Adipocyte (in vitro differentiated cells): ENCODE measurements around the gene HAGH.

Experiments used
- DNase-seq: peaks from one replicate; pipeline ENCODE4 v3.0.0-alpha.2; 2015; ENCODE audit warnings: low read depth
- H3K27me3 ChIP-seq: replicated peaks from 2 replicates; pipeline ENCODE4 v1.7.0; 2013; ENCODE audit warnings: mild to moderate bottlenecking, low read length, moderate library complexity; ENCODE audit not compliant: control insufficient read depth, insufficient read depth
- H3K36me3 ChIP-seq: 2 replicates; pipeline ENCODE4 v1.7.0; 2013; ENCODE audit warnings: low read length, mild to moderate bottlenecking, moderate library complexity; ENCODE audit not compliant: control insufficient read depth, insufficient read depth, severe bottlenecking
- H3K4me1 ChIP-seq: 2 replicates; pipeline ENCODE4 v1.7.0; 2013; ENCODE audit warnings: mild to moderate bottlenecking, low read length, moderate library complexity; ENCODE audit not compliant: control insufficient read depth, insufficient read depth
- H3K4me3 ChIP-seq: 2 replicates; pipeline ENCODE4 v1.7.0; 2013; ENCODE audit warnings: mild to moderate bottlenecking, low read length, moderate library complexity
- H3K9ac ChIP-seq: 2 replicates; pipeline ENCODE4 v1.7.0; 2013; ENCODE audit warnings: mild to moderate bottlenecking, low read length, moderate library complexity
- H3K9me3 ChIP-seq: 2 replicates; pipeline ENCODE4 v1.7.0; 2013; ENCODE audit warnings: mild to moderate bottlenecking, low read length, moderate library complexity; ENCODE audit not compliant: control insufficient read depth

Gene HAGH

DNA sequence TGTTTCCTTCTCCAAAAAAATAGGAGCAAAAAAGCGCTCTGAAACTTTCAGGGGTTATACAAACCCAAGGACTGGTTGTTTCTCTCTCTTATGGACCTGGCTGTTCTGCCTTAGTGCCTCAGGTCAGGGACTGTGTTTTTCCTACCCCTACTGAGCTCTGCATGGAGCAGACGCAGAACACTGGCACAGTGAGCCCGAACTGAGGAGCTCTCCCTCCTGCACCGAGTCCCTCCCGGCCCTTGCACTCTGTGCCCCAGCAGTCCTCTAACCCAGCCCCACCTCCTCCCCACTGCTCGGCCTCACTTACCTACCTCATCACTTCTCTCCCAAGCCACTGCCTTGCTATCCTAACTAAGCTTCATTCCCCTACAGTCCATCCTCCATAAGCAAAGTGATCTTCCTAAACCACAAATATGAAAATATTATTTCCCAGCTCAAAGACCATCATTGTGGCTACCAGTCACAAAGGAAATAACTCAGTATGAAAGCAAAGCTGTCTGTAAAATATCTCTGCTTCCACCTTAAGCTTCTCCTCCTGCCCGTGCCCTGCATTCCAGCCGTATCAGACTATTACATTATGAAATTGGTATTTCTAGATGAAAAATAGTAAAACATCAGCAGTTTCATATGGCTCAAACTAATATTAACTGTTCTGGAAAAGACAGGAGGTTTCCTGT is 31.7 kb upstream of the HAGH start:
- Histone ChIP-seq H3K9ac (no peak overlapping the region), H3K27me3 (peaks cover 73% of the 10 kb centered on the region), H3K4me1 (no peaks in the 10 kb centered on the region), H3K4me3 (no peak overlapping the region), H3K9me3 (no peaks in the 10 kb centered on the region), H3K36me3 (no peaks in the 10 kb centered on the region)
- no peak for DNase-seq

DNA sequence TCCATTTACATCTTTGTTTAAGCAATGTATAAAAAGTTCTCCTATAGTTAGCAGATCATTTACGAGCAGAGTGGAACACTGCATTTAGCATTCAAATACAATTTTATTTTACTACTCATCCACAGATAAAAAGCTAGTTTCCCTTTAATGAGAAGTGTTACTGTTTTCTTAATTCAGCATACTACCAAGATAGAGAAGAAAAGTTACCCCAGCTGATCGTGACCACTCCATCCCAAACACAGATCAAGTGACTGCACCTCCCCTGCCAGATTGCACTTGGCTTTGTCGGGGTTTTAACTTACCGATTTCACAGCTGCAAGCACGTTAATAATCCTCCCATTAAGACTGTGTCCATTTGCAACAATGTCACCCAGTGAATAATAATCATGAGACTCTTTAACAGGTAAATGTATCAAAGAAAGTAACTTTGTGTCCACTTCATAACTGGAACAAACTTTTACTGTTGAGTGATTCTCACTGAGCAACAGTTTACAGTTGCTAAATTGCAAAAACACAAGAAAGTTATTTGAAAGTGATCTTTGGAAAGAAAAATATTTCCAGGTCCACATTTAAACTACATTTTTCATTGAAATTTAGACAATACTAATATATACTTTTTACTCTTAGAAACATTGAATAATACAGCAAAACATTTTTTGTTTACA is 30.9 kb upstream of the HAGH start:
- no peak for DNase-seq
- Histone ChIP-seq H3K36me3 (no peaks in the 10 kb centered on the region), H3K4me1 (no peaks in the 10 kb centered on the region), H3K9me3 (no peaks in the 10 kb centered on the region), H3K4me3 (no peak overlapping the region), H3K9ac (no peak overlapping the region), H3K27me3 (peaks cover 70% of the 10 kb centered on the region)

DNA sequence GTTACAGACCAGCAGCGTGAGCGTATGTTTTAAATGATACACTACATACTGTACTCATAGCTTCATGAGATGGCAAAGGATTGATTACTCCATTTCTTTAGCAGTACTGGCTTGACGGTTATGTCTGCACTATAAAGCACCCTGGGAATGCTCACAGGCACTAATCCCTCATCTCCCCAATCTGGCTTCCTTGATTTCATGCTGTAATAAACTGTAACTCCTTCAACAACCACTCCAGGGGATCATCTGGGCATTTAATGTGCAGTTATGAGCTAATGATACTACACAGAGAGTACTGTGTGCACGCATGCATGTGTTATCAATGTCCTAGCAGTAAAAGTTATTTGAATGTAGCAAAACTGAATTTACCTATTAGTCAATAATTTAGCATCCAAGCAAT is 25.2 kb upstream of the HAGH start:
- H3K27me3 ChIP-seq: peaks cover 39% of the 10 kb centered on the region
- no peaks in the 10 kb centered on the region for H3K4me1 ChIP-seq
- no peak for DNase-seq
- no peaks in the 10 kb centered on the region for H3K9me3 ChIP-seq
- H3K4me3 ChIP-seq: no peak overlapping the region
- H3K36me3 ChIP-seq: no peaks in the 10 kb centered on the region
- H3K9ac ChIP-seq: no peak overlapping the region

DNA sequence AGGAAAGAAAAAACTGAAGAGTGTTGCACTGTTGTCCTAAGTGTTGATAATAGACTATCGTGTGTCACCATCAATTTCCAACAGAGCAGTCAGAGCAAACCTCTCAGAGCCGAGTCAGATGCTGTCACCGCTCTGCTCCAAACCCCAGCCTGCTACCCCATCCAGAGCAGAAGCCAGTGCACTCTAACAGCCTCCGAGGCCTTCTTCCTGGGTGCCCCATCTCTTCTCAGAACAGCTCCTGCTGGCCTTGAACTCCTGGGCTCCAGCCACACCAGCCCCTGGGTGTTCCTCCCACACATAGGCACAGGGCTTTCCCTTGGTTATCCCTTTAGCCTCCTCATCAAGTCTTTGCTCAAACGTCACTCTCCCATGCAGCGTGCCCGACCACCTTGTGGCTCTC is 24.4 kb upstream of the HAGH start:
- H3K9ac ChIP-seq: no peak overlapping the region
- H3K27me3 ChIP-seq: peaks cover 38% of the 10 kb centered on the region
- H3K4me3 ChIP-seq: no peak overlapping the region
- H3K9me3 ChIP-seq: no peaks in the 10 kb centered on the region
- no peaks in the 10 kb centered on the region for H3K4me1 ChIP-seq
- DNase-seq: no peak
- H3K36me3 ChIP-seq: no peaks in the 10 kb centered on the region

DNA sequence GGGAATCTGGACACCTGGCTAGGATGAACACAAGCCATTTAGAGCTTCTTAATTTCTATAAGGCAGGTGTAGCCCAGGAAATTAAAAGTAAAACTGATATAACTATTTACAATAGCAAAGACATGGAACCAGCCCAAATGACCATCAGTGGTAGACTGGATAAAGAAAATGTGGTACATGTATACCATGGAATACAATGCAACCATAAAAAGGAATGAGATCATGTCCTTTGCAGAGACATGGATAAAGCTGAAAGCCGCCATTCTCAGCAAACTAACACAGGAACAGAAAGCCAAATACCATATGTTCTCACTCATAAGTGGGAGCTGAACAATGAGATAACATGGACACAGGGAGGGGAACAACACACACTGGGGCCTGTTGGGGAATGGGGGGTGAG is 19.8 kb upstream of the HAGH start:
- DNase-seq: no peak
- H3K9me3 ChIP-seq: no peaks in the 10 kb centered on the region
- no peaks in the 10 kb centered on the region for H3K4me1 ChIP-seq
- H3K9ac ChIP-seq: no peak overlapping the region
- H3K4me3 ChIP-seq: no peak overlapping the region
- H3K36me3 ChIP-seq: no peaks in the 10 kb centered on the region
- H3K27me3 ChIP-seq: peaks cover 9% of the 10 kb centered on the region

DNA sequence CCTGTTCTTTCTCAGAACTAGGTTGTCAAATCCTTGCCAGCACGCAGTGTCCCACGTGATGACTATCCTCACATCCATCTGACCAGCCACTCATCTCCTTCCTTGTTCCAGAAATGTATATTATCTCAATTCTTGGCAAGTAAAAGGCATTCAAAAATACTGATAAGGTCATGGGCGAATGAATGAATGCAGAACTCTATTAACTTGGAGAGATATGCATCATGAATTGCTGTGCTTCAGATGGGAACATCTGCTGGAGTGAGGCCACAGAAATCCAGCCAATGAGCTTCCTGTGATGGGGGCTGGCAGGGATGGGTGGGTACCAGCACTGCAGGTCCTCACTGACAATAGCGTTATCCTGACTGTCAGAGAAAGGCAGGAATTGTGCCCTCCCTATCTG is 19.4 kb upstream of the HAGH start:
- Histone ChIP-seq H3K36me3 (no peaks in the 10 kb centered on the region), H3K27me3 (peaks cover 5% of the 10 kb centered on the region), H3K4me3 (no peak overlapping the region), H3K4me1 (no peaks in the 10 kb centered on the region), H3K9ac (no peak overlapping the region), H3K9me3 (no peaks in the 10 kb centered on the region)
- DNase-seq: no peak

DNA sequence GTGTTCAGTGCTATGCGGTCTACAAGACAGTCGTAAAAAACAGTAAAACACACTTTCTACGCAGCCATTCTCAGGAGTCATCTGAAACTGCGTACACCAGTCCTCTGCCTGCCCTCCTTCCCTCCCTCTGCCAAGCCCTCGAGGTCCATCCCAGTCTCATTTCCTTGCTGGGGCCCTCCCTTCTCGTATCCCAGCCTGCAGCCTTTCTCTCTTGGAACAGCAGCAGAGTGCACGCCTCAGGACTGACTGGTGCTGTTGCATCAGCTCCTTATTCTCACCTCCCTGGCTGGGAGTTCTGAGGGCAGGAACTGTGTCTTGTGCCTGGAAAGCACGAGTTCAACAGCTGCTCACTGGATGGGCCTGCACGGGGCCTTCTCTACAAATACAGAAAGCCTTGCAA is 12.9 kb upstream of the HAGH start:
- H3K9me3 ChIP-seq: no peaks in the 10 kb centered on the region
- H3K9ac ChIP-seq: peak overlapping the region; percentile 30
- H3K36me3 ChIP-seq: no peaks in the 10 kb centered on the region
- peaks cover 7% of the 10 kb centered on the region for H3K4me1 ChIP-seq
- H3K4me3 ChIP-seq: no peak overlapping the region
- H3K27me3 ChIP-seq: no peaks in the 10 kb centered on the region
- peak; percentile 80 for DNase-seq

DNA sequence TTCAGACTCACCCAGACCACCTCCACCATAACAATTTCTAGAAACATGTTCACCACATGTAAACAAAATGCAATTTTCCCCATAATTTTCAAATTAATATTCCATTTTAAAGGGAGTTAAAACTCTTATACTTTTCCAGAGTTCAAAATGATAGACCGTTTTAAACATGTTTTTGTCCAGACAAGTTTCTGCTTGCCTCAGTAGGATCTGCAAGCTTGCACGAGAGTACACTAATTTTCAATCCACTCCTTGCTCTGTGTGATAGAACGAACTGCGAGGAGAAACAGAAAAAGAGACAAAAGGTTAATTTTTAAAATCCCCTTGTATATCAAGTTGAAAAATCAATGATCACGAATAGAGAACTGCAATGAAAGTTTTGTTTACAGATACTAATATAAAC is 7.5 kb upstream of the HAGH start:
- H3K9ac ChIP-seq: no peak overlapping the region
- H3K36me3 ChIP-seq: peaks cover 4% of the 10 kb centered on the region
- DNase-seq: no peak
- H3K27me3 ChIP-seq: no peaks in the 10 kb centered on the region
- H3K9me3 ChIP-seq: no peaks in the 10 kb centered on the region
- peaks cover 7% of the 10 kb centered on the region for H3K4me1 ChIP-seq
- H3K4me3 ChIP-seq: no peak overlapping the region

DNA sequence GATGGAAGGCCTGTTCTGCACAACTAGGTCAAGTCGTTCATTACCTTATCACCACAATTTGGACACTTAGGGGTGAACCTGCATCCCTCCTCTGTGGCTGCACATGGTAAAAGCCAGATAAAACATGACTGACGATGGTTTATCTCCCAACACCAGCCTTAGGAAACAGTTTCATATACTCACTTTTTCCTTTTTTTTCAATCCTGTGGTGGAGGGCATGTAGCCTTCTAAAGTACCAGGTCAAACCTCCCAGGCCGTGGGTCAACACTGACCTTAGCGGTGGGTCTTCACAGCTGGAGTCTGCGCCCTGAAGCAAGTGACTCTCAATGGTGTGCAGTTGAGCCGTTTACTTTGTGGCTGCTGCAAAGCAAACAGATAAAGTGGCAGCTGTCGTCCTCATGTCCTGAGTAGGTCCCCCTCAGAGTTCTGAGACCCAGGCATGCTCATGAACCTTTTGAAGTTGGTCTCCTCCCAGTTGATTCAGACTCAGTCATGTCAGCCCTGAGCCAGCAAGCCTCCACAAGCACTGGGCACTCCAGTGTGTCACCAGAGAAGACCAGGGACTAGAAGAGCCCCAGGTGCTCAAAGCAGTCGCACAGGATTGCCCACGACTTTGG is 6.3 kb upstream of the HAGH start:
- DNase-seq: no peak
- Histone ChIP-seq H3K4me1 (peaks cover 16% of the 10 kb centered on the region), H3K27me3 (no peaks in the 10 kb centered on the region), H3K9me3 (no peaks in the 10 kb centered on the region), H3K4me3 (no peak overlapping the region), H3K9ac (no peak overlapping the region), H3K36me3 (peaks cover 4% of the 10 kb centered on the region)

DNA sequence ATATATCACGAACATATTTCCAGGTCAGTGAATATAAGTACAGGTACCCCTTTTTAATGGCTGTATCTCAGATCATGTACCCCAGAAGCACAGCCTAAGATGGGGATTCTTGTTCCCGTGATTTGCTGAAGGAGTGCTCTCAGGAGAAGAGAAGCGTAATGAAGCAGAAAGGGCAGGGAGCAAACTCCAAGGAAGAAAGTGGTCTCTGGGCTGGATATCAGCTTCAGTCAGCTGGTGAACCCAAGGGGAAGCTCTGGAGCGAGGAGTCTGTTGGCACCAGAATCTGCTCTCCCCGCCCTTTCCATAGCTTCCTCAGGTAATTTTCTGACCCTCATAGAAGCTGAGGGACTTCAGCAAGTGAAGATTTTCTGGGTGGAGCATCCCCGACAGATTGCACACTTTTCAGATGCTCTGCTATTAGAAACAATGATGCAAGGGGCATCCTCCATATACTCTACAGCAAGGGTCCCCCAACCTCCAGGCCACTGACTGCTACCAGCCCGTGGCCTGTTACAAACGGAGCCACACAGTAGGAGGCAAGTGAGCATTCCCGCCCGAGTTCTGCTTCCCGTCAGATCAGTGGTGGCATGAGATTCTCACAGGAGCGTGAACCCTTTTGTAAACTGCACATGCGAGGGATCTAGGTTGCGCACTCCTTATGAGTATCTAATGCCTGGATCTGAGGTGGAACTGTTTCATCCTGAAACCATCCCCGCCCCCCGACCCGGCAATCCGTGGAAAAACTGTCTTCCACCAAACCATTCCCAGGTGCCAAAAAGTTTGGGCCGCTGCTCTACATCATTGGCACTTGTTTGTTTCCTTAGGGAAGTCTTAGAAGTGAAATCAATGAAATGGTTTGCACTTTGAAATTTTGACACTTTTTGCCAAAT is 4.8 kb upstream of the HAGH start:
- Histone ChIP-seq H3K9ac (no peak overlapping the region), H3K4me3 (no peak overlapping the region), H3K9me3 (no peaks in the 10 kb centered on the region), H3K27me3 (no peaks in the 10 kb centered on the region), H3K36me3 (peaks cover 4% of the 10 kb centered on the region), H3K4me1 (peaks cover 16% of the 10 kb centered on the region)
- DNase-seq: no peak

DNA sequence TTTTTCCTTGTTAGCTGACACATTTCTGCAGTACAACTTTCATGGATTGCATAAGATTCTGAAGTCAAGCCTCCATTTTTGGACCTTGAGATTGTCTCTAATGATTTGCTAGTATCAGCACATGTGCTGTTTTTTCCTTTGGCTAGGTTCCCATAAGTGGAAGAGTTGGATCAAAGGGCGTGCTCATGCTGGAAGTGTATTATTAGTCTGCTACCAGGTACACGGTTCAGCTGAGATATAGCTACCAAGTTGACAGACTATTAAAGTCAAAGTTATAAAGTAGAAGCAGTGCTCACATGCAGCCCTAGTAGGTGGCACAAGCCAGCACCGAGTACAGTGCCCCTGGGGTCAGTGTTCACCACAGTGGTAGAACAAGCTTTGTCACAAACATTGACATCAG is 3.6 kb upstream of the HAGH start:
- no peak for DNase-seq
- no peaks in the 10 kb centered on the region for H3K9me3 ChIP-seq

More for the DNA sequence above, 3.6 kb upstream of the HAGH start:
- H3K36me3 ChIP-seq: peaks cover 4% of the 10 kb centered on the region
- peaks cover 23% of the 10 kb centered on the region for H3K4me1 ChIP-seq
- H3K4me3 ChIP-seq: no peak overlapping the region
- H3K27me3 ChIP-seq: no peaks in the 10 kb centered on the region
- H3K9ac ChIP-seq: no peak overlapping the region
